ENCODE results near the gene KIFBP. TPM values are rescaled to one million over a fixed set of nuclear protein-coding genes. Genes with fewer than 3 reads are reported as not detected.
"Not testable (repeated sequence)": the region's sequence is repeated elsewhere in the genome, so short reads cannot be mapped to it uniquely, and the experiment has no call there.

KIFBP gene
- total RNA-seq, result 25.9 and 29.7 TPM in 2 replicates
- polyA plus RNA-seq, result 60.2 and 62.0 TPM in 2 replicates
- polyA plus RNA-seq (2012), result 32.9 and 36.1 TPM in 2 replicates
- 1.8 and 2.8 TPM in 2 replicates for polyA minus RNA-seq (ENCODE audit: low replicate concordance)

GRCh38 chr10:68988530-68989316 lies at the start of gene KIFBP:
Gene KIFBP, plus strand, starts transcription at chr10:68988803. Its CDS starts 30 bp downstream, at chr10:68988833.
- Histone ChIP-seq H3K36me3 (ENCODE audit: control insufficient read depth, insufficient read depth, low read length) (no peaks in the 10 kb centered on the region), H3K79me2 (ENCODE audit: control insufficient read depth, insufficient read depth, low read length) (peaks cover 46% of the 10 kb centered on the region), H3K27me3 (ENCODE audit: control insufficient read depth, insufficient read depth, low read length) (no peaks in the 10 kb centered on the region), H3K4me3 (replicated peaks in 1 of 4; ENCODE audit: control extremely low read depth in 1 of 4, insufficient read depth in 1 of 4, low read depth in 3 of 4, low read length in 4 of 4) (peak within 1 kb of the TSS; percentile 77 to 95 (median 94)), H3K9me3 (ENCODE audit: control insufficient read depth, insufficient read depth, low read depth, low read length) (no peaks in the 10 kb centered on the region), H4K20me1 (ENCODE audit: control insufficient read depth, extremely low read depth, insufficient read depth, low read length) (no peaks in the 10 kb centered on the region), H3K9ac (ENCODE audit: insufficient read depth, low read length) (peak within 1 kb of the TSS; percentile 87), H3K4me2 (ENCODE audit: extremely low read depth, insufficient read depth, low read length) (peak within 1 kb of the TSS; percentile 76), H2AFZ (ENCODE audit: low read length) (peak within 1 kb of the TSS; percentile 83), H3K27ac (ENCODE audit: insufficient read depth, low read length) (peak within 1 kb of the TSS; percentile 82), H3K4me1 (ENCODE audit: control insufficient read depth, extremely low read depth, insufficient read depth, low read length) (peaks cover 9% of the 10 kb centered on the region)
- peak; percentile 98 to 99 for DNase-seq (ENCODE audit: low read depth in 2 of 2)
- peak; percentile 48 to 60 for TF ChIP-seq CTCF (conservative IDR thresholded peaks at IDR 0.05 in 1 of 2, IDR thresholded peaks at IDR 0.05 in 1 of 2; ENCODE audit: low read depth in 1 of 2, low read length in 2 of 2)
- no peak for TF ChIP-seq EZH2 (IDR thresholded peaks at IDR 0.05; ENCODE audit: low read length, missing control alignments)

- no peak for DNase-seq (ENCODE audit: low read depth in 2 of 2)
- H3K36me3 ChIP-seq (ENCODE audit: control insufficient read depth, insufficient read depth, low read length), result peaks cover 3% of the 10 kb centered on the region
- no peak for TF ChIP-seq EZH2 (IDR thresholded peaks at IDR 0.05; ENCODE audit: low read length, missing control alignments)
- TF ChIP-seq CTCF (conservative IDR thresholded peaks at IDR 0.05 in 1 of 2, IDR thresholded peaks at IDR 0.05 in 1 of 2; ENCODE audit: low read depth in 1 of 2, low read length in 2 of 2), result no peak
These were observed 49.7 kb upstream of the KIFBP start for GRCh38 chr10:68938884-68939283.

GRCh38 chr10:68940917-68941316 lies 47.7 kb upstream of the KIFBP start:
- not testable (repeated sequence) for DNase-seq (ENCODE audit: low read depth in 2 of 2); H3K4me2 ChIP-seq (ENCODE audit: extremely low read depth, insufficient read depth, low read length); H3K4me3 ChIP-seq (replicated peaks in 1 of 4; ENCODE audit: control extremely low read depth in 1 of 4, insufficient read depth in 1 of 4, low read depth in 3 of 4, low read length in 4 of 4); H3K4me1 ChIP-seq (ENCODE audit: control insufficient read depth, extremely low read depth, insufficient read depth, low read length); H3K27me3 ChIP-seq (ENCODE audit: control insufficient read depth, insufficient read depth, low read length); H2AFZ ChIP-seq (ENCODE audit: low read length); H3K27ac ChIP-seq (ENCODE audit: insufficient read depth, low read length); H3K9me3 ChIP-seq (ENCODE audit: control insufficient read depth, insufficient read depth, low read depth, low read length); H3K36me3 ChIP-seq (ENCODE audit: control insufficient read depth, insufficient read depth, low read length); H4K20me1 ChIP-seq (ENCODE audit: control insufficient read depth, extremely low read depth, insufficient read depth, low read length); H3K9ac ChIP-seq (ENCODE audit: insufficient read depth, low read length); H3K79me2 ChIP-seq (ENCODE audit: control insufficient read depth, insufficient read depth, low read length)

More at GRCh38 chr10:68938884-68939283, 49.7 kb upstream of the KIFBP start:
- H2AFZ ChIP-seq (ENCODE audit: low read length), result no peak overlapping the region
- no peaks in the 10 kb centered on the region for H4K20me1 ChIP-seq (ENCODE audit: control insufficient read depth, extremely low read depth, insufficient read depth, low read length)
- H3K79me2 ChIP-seq (ENCODE audit: control insufficient read depth, insufficient read depth, low read length), result no peaks in the 10 kb centered on the region
- no peak overlapping the region for H3K27ac ChIP-seq (ENCODE audit: insufficient read depth, low read length)
- H3K9ac ChIP-seq (ENCODE audit: insufficient read depth, low read length), result no peak overlapping the region
- H3K4me1 ChIP-seq (ENCODE audit: control insufficient read depth, extremely low read depth, insufficient read depth, low read length), result no peaks in the 10 kb centered on the region
- no peaks in the 10 kb centered on the region for H3K27me3 ChIP-seq (ENCODE audit: control insufficient read depth, insufficient read depth, low read length)
- H3K4me2 ChIP-seq (ENCODE audit: extremely low read depth, insufficient read depth, low read length), result no peak overlapping the region
- H3K4me3 ChIP-seq (replicated peaks in 1 of 4; ENCODE audit: control extremely low read depth in 1 of 4, insufficient read depth in 1 of 4, low read depth in 3 of 4, low read length in 4 of 4), result no peak overlapping the region
- H3K9me3 ChIP-seq (ENCODE audit: control insufficient read depth, insufficient read depth, low read depth, low read length), result no peaks in the 10 kb centered on the region
